Stimulated activated CD4-positive, alpha-beta T cell treated with anti-CD3 and anti-CD28 coated beads, Interleukin-4, amount 100 ng/mL, for 48 hours (primary cell): Measurements from ENCODE around the gene NEDD1.

Source experiments
- DNase-seq, 2 donors: peaks; one replicate each; pipeline ENCODE4 v3.0.0-alpha.2; 2020; ENCODE audit warnings: low read depth in 2 of 2

Gene NEDD1

DNA sequence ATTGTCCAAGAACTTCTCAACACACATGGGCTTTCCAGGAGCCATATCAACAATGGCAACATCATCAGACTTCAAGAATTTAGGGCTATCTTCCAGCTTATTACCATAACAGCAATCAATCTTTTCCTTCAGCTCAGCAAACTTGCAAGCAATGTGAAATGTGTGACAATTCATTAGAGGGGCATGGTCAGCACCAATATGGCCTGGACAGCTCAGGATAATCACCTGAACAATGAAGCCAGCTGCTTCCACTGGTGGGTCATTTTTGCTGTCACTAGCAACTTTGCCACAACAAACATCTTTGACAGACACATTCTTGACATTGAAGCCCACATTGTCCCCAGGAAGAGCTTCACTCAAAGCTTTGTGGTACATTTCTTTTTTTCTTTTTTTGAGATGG lies 5.9 kb upstream of the NEDD1 start:
- DNase-seq = no peak

DNA sequence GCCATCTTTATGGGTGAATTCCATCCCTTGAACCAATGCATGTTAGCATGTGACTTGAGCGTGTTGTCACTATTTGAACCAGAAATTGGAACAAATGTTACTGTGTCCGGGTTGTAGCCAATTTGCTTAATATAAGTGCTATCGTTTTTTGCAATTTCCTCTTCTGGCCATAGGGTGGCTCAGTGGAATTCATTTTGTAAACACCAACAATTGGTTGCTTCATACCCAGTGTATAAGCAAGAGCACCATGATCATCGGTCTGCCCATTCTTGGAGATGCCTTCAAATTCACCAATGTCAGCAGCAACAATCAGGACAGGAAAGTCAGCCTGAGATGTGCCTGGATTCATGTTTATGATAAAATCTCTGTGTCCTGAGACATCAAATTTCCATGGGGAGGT lies 5.0 kb upstream of the NEDD1 start:
- DNase-seq = no peak

DNA sequence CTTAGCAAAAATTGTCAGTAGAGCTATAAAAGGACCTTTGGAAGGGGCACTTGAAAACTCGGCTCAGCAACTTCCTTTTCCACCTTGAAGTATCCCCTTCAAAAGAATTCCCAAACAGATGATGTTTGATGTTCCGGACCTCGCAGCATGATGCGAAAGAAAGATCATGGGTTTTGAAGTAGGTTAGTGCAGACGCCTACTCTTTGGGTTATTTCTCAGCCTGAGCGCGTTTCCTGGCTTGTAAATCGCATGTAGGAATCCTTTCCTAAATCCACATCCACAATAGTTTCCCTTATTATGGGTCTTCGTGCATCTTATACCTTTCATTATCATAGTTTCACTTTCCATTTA lies 584 bp upstream of the NEDD1 start:
- no peak for DNase-seq

DNA sequence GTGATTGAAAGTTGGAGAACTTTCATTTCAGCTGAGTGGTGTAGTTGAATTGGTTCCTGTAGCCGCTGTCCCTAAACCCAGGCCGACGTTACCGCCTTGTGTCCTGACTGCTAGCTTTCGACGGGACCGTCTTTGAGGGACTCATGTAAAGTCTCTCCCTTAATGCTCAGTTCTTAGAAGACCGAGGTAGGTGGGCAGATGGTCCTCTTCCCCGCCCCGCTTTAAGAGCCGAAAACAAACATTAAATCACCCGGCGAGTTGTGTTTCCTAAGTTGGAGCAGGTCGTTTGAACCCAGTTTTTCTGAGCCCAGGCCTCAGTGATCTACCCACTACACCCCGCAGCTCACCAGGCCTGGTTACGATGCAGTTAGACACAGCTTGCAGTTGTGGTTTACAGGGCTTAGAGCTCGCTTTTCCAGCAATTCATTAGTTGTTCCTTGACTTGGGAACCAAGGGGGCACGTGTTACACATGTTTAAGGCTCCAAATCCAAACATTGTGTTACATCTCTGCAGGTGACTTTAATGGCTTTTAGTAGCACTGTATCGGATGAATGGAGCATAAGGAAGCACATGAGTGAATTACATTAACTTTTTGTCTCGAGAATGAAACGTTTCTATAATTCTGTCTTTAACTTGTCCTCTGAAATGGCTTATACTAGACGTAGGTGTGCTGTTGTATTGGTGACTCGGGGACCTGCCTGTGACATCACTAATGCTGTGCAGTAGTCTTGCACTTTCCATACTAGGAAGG lies 790 bp downstream of the NEDD1 start:
- DNase-seq = no peak

DNA sequence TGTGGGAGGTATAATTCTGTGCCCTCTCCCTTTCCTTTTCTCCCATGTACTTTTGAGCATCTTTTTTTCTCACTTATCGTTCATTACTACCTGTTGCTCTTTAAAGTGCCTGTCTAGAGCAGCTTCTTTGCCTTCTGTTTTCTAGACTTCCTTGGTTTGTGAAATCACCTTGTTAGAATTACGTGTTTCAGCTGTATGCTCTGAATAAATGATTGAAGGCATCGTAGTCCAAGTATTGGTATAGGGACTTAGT lies 1.3 kb downstream of the NEDD1 start:
- no peak for DNase-seq

DNA sequence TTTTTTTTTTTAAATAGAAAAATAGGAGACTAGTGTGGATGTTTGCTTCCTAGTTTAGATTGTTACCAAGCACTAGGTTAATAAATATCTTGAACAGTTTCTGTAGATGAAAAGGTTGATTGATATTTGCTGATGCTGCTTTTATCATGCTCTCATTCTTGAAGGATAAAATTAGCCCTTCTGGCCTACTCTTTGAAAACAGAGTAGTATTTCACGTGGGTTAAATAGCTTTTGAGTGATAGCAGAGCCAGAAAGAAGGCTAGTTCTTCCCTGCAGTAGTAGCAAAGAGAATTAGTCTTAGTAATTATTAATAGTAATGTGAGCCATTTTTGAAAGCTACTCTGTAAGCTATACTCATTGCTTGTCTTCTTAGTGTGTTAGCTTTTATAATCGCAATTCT lies 5.2 kb downstream of the NEDD1 start:
- no peak for DNase-seq

DNA sequence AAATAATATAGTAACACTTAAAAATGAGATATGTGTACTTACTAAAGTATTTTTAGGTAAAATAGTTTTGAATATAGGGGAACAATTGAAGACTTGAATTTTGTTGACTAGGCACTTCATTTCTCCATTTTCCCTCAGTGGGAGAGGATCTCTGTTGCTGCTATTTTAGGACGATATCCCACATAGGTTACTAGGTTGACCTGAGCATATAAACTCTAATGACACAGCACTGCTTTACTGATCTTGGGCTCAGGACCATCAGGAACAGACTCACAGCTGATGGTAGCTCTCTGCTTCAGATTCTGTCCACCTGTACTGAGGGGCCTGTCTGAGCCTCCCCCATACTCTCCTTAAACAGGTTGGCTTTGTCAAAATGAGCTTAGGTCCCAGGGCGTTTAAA lies 5.9 kb downstream of the NEDD1 start:
- no peak for DNase-seq

DNA sequence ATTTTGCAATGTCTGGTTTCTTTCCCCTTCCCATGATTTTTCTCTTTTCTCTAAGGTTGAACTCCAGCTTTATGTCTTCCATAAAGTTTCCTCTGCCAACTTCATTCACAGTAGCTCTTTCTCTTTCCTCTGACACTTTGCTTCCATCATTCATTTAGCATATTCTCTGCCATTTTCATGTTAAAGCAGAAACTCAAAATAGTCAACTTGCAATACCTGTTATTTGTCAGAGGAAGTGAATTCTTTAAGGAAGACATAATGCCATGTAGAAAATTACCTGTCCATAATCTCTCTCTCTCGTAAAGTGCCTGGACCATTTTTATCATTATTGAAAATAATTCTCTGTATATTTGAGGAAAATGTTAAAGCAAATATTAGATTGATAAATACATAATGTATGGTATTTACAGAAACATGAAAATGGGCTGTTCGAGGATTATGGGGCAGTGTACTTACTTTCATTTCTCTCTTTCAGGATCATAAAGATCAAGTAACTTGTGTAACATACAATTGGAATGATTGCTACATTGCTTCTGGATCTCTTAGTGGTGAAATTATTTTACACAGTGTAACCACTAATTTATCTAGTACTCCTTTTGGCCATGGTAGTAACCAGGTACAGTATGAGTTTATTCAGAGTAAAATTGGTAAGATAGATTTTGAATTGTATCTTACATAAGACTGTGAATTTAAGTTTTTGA lies 12.6 kb downstream of the NEDD1 start:
- no peak for DNase-seq

DNA sequence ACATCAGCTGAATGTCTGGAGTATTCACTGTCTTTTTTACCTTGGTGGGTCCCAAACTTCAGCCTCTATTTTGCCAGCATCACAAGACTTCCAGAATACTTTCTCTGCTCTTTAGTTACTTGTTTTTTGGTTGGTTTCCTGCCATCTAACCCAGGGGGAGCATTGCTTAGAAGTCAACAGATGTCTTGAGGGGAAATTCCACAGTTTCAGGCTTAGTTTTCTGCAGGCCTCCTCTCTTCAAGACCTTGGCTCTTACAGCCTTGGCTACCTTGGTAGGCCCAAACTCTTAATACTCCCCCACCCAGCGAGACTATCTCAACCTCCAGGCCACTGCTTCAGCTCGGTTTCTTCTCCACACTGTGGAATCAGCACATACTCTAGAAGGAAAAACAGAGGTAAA lies 41.7 kb downstream of the NEDD1 start:
- no peak for DNase-seq

DNA sequence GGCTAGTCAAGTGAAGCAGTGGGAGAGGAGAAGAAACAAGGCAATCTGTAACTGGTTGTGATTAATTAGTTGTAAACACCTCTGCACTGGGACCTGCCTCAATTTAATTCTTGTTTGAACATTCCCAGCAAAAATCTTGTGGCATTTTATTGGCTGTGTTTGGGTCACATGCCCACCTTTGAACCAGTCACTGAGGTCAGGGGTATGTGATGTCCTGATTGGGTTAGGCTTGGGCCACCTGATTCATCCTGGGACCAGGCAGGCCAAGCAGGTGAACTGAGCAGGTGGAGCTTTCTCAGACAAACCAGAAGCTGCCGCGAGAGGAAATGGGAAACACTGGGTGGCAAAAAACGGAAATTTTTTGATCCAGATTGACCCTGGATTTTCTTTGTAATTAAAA lies 72.5 kb downstream of the NEDD1 start:
- no peak for DNase-seq

DNA sequence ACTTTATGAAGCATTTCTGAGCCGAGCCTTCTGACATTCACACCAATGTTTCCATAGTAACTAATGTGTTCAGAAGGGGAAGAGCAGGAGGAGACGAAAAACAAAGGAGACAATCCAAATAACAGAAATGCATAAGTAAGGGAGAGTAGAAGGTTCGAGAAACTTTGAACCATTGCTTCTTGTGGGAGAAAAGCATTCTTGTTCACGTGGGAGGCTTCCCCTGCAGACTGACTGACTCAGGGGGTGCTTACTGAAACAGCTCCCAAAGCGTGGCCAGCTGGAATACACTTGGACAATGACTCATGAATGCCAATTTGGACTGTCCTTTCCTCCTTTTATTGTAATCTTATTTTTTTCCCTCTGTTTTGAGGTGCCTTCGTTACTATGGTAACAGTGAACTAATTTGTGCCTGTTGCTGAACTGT lies 73.9 kb downstream of the NEDD1 start:
- DNase-seq = no peak

DNA sequence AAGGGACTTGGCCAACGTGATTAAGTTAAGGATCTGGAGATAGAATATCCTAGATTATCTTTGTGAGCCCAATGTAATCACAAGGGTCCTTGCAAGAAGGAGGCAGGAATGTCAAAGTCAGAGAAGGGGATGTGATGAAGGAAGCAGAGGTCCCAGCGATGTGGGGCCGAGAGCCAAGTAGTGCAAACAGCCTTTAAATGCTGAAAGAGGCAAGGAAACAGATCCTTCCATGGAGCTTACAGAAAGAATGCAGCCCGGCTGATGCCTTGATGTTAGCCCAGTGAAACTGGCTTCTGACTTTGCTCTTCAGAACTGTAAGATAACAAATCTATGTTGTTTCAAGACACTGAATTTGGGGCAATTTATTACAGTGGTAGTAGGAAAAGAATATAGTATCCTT lies 74.9 kb downstream of the NEDD1 start:
- DNase-seq = no peak

DNA sequence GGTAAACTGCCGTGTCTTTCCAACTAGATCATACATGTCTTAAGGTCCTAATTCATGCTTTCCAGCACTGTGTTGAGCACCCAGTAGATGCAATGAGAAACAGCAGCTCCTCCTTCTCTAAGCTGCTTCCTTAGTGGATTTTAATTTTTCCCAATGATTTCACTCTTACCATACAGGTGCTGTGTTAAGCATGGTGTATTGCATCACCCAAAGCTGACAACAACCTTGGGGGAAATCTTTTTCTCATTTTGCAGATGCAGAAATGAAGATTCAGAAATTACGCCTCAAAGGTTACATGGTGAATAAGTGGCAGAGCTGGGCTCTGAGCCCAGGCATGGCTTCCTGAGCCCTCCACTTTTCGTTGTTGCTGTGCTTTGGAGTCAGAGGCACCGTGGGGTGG lies 75.6 kb downstream of the NEDD1 start:
- DNase-seq = no peak

DNA sequence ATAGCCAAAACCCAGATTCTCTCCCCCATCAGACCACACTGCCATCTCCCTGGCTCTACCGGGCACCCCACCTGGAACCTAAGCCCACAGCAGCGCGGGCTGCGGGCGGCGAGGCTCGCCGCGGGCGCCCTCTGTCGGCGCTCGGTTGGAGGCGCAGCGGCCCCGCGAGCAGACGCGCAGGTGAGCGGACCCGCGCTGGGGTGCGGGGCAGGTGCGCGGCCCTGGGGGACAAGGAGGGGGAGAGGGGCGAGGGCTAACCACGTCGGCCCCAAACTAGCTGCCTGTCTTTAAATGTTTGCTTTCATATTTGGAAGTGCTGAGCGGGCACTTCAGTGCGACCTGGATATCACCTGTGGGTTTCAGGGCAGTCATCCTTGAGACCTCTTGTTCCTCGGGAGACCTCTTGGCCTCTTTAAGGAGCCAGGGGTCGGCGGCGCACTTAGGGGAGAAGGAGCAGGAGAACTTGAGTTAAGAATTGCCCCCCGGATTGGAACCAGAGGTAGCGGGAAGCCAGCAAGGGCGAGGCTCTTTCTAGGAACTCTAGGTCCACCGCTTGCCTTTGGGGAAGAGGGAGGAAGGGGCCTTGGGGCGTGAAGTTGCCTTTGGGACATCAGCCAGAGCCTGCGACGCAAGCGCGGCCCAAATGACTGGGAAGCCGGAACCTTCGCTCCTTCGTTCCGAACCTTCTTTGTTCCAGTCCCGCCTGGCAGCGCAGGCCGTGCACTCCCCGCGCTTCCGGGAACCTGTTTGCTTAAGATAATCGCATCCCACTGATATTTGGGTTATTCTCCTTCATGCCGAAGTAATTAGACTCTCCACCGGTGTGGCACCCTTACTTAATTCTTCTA lies 78.7 kb downstream of the NEDD1 start:
- peak in 1 of 2 donors; percentile 11 for DNase-seq

DNA sequence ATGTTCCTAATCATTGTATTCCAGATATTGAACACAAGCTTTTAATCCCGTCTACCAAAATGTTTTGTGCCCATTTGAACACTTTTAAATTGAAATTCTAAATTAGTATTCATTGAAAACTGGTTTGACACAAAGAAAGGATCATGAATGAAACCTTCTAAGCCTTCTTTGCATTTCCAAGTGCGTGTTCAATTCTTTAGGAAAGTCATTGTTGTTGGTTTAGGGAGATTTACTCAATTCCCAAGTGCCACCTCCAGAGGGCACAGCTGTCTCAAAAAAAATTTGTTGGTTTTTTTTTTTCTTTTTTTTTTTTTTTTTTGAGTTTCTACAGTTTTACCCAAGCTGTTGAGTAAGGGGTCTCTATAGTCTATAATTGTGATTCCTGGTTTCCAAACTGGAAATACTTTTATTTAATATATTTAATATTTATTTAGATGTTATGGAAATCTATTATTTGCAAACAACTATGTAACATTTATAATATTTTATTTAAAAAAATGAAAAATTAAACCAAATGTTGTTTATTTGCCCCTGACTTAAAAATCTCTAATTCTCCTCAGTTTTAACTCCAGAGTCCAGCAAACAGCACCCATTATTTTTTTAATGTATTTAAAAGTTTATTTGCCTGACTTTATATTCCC lies 79.9 kb downstream of the NEDD1 start:
- no peak for DNase-seq

DNA sequence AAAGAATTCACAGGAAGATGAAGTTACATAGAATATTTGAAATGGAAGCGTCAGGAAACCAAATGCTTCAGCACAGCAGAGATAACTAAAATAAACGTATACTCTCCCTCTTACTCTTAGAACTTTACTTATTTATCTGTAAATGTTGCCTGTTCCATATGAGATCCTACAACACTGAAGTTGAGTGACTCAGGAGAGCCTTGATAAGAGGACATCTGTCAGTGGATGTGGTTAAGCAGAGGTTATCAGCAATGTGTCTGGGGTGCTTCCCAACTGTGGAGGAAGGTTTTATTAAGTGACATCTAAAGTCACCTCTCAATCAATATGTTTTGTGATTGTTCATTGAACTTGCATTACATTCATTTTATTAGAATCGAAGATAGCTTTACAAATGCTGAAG lies 81.9 kb downstream of the NEDD1 start:
- DNase-seq = no peak

DNA sequence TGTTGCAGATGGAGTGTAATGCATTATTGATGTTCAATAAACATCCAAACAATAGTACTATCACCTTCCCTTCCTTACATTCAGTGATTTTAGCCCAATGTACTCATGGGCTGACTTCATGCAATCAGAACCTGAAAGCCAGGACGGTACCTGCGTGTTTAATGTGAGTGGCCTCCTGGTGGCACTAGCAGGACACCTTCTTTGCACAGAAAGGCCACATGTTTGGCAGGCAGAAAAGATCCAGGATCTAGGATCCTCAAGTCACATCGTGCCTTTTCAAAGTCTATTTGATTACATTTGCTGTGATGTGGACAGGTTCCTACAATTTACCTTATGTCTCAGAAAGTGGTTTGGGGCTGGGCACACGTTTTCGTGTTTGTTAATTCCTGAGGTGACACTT lies 82.9 kb downstream of the NEDD1 start:
- DNase-seq = no peak

DNA sequence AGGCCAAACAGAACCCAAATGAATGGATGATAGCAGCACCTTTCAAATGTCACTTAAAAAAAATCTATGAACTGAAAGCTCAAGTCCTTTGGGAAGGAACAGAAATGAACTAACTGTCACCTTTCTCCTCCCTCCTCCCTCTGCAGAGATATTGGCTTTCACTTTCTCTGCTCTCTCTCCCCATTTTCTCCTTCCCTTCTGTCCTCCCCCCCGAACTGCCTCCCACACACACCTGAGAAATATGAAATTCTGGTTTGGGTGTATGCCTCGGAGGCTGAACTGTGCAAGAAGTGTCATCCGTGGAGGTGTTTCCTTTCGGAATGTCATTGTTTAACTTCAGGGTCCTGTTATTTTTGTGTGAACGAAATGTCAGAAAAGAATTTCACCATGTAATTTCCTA lies 87.8 kb downstream of the NEDD1 start:
- no peak for DNase-seq

DNA sequence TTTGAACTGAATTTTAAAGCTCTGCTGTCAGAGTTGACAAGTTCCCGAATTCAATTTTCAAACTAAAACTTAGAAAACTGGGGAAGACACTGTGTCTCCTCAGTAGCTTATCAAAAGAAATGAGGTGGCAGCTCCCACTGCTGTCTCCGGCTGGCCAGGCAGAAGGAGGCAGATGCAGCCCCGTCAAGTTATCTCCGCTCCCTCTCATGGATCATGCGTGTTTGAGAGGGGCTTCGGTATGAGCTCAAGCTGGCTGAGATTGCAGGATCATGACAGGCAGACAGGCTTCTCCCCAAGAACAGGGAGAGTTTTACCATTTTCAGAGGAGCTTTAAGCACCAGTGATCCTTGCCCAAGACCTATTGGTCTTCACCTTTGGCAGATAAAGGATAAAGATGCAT lies 88.8 kb downstream of the NEDD1 start:
- DNase-seq = no peak

DNA sequence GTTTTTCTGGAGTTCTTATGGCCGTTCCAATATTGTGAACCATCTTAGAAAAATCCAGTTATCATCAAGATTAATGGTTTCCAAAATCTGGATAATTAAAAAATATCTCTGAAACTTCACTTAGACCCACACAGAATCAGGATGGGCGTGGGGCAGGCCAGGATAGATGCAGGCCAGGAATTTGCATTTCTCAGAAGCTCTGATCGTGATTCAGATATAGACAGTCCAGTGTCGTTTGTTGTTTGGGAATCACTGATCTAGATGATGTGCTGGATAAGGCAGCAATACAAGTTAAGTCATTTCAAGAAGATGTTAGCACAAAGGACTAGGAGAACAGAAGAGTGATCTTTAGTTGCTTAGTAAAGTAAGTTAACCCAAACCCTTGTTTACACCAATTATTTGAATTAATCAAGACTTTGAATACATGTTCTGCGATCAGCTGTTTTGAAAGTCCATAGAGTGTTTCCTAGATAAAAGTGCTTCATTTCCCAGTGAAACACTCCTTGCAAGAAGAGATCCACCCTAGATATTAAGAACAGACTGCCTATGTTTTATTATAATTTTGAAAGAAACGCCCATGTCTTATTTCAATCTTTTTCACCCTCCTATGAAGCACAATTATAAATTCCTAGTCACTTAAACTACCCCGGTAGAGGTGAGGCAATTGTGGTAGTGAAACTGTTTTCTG lies 90.9 kb downstream of the NEDD1 start:
- DNase-seq = no peak

DNA sequence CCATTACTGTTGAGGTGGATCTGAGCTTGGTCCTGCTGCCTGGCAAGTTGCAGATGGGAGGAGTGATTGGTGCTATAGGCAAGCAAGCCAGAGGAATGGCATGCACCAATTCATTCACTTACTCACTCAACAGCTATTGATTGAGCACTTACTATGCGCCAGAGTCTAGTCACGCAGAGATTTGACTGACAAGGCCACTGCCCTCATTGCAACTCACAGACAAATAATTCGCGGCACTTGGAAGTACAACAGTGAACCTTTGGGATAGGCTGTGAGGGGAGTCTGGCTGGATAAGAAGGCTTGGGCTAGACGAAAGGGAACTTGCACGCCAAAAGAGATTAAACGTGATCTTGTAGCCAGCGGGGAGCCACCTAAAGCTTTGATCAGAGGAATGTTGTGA lies 96.2 kb downstream of the NEDD1 start:
- DNase-seq = no peak
